DMS114 treated with DMSO at 0.1 percent for 48 hours (cell line): ENCODE measurements around the gene TOMM6.
A peak's percentile ranks its signal among the peaks of the same experiment; 100 is the strongest.
"Not testable (repeated sequence)": the region's sequence is repeated elsewhere in the genome, so short reads cannot be mapped to it uniquely, and the experiment has no call there.

ENCODE experiments used
- DNase-seq: peaks from one replicate; lab custom pipeline; 2025; ENCODE audit not compliant: unreplicated experiment; lab: John Stamatoyannopoulos, UW

Gene TOMM6

DNA sequence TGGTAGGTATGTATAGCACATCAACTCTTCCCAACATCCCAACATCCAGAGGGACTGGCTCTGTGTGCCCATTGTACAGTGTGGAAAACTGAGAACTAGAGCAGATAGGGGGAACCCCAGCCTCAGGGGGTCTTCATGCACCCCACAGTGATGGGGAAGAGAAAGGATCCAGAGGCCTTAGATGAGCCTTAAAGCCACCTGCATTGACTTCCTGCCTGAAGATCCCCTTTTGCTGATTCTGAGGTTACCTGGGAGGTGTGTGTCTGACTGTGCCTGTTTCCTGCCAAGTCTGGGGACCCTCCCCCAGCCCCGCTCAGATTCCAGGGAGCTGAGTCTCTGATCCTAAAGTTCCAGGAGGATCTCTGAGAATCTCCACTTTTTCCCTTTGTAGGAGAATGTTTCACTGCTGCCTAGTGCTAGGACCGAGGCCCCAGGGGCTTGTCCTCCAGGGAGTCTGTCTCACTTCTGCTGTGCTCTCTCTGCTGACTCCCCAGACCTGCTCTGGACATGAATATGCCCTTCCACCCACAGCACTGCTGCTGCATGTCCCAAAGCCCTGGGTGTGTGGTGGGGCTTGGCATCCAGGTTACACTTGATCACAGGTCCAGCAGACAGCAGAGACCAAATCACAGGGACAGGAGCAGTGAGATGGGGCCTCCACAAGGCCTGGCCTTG lies 27.5 kb upstream of the TOMM6 start:
- no peak for DNase-seq

- DNase-seq: no peak
These were observed 24.0 kb upstream of the TOMM6 start for GRCh38 chr6:41763470-41763869.

DNA sequence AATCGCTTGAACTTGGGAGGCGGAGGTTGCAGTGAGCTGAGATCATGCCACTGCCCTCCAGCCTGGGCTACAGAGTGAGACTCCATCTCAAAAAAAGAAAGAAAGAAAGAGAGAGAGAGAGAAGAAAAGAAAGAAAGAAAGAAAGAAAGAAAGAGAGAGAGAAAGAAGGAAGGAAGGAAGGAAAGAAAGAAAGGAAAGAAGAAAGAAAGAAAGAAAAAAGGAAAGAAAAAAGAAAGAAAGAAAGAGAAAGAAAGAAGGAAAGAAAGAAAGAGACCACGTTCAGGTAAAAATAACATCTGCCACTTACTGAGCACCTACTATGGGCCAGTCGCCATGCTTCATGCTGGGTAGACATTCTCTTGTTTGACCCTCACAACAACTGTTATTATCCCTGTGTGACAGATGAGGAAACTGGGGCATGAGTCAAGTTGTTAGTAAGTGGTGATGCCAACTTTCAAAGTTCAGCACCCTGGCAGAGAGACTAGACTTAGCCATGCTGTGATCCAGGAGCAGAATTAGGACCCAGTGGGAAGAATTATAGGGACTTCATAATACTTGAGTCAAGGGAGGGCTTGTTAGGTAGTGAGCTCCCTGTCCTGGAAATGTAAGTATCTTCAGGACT lies 21.3 kb upstream of the TOMM6 start:
- not testable (repeated sequence) for DNase-seq

GRCh38 chr6:41767112-41767833 lies 20.2 kb upstream of the TOMM6 start:
- no peak for DNase-seq

GRCh38 chr6:41768545-41769308 lies 18.8 kb upstream of the TOMM6 start:
- DNase-seq: no peak

GRCh38 chr6:41769376-41769775 lies 18.1 kb upstream of the TOMM6 start:
- DNase-seq: no peak

GRCh38 chr6:41770381-41771057 lies 17.0 kb upstream of the TOMM6 start:
- DNase-seq: no peak

DNA sequence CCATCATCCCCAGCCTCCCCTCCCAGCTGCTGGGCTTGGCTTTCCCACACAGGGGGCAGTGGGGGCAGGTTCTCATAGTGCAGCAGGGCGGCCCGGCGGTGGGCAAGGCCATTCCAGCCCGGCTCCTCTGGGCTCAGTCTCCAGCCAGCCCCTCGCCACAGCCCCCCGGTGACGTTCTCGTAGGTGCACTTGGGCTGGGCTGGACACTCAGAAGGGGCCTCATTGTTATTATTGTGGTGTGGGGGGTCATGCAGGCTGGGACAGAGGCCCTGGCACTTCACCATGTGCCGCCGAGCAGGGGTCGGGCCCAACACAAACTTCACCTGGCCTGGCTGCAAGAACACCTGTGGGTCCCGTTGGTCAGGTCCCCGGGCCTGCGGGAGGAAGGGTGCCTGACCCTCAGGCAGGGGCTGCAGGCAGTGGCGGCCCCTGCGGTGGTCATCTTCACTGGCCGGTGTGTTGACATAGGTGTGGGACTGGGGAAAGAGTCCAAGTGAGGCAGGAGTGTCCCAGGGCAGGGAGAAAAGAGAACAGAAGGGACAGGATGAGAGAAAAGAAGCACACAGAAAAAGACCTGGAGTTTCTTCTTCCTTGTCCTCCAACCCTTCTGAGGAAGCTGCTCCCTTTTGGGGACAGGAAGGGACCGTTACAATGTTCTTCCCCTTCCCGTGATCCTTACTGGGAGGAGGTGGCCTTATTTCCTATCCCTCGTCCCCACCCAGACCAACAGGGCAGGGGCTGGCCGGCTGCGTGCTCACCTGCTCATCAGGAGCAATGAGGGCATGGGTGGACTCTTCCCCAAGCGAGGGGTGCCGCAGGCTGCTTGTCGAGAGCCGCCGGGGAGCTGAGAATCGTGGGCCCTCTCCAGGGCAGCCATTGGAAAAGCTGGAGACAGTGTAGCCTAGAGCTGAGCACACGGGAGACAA lies 16.2 kb upstream of the TOMM6 start:
- no peak for DNase-seq

DNA sequence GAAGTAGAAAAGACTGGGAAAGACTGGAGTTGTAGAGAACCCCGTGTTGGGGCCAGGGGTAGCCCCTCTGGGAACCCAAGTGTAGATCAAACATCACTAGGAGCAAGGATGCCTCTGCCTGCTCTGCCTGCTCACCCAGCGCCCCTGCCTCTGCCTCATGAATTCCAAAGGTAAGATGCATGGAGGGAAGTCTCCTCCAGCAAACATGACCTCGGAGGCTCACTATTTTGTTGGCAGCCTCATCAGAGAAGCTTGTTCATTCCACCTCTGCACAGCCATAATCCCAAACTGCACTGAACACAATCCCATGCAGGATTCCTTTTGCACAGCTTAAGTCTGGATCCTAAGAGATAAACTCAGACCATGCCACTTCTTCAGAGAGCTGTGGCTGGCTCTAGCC lies 12.7 kb upstream of the TOMM6 start:
- no peak for DNase-seq

GRCh38 chr6:41775293-41775882 lies 12.1 kb upstream of the TOMM6 start:
- DNase-seq: no peak

DNA sequence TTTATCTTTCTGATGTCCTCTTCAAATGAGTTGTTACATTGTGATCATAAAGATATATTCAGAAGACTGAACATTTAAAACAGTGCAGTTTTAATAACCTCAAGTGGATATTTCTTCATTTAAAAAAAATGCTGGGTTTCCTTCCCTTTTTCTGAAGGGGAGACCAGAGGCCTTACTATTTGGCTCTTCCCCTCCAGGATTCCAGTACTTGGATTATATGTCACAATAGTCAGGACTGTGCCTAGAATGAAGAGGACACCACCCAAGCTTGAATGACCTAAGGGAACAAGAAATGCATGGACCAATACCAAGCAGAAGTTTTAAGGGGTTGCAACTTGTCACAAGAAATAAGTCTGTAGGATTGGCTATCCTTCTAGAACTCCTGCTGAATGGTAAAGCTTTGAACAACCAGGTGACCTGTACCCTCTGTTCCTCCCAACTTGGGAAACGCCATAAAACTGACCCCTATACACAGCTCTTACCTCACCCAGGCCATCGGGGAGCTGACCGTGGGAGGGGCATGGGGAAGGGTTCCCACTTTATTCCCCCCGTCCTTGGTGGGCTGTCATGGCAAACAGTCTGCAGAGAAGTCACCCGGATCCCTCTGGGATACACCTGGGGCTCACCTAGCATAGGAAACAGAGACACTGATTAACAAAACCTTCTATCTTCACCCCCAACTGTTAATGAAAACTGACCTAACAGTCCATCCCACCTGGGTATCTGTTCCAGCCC lies 9.8 kb upstream of the TOMM6 start:
- no peak for DNase-seq

GRCh38 chr6:41778895-41779294 lies 8.6 kb upstream of the TOMM6 start:
- no peak for DNase-seq

GRCh38 chr6:41779336-41779735 lies 8.2 kb upstream of the TOMM6 start:
- no peak for DNase-seq

DNA sequence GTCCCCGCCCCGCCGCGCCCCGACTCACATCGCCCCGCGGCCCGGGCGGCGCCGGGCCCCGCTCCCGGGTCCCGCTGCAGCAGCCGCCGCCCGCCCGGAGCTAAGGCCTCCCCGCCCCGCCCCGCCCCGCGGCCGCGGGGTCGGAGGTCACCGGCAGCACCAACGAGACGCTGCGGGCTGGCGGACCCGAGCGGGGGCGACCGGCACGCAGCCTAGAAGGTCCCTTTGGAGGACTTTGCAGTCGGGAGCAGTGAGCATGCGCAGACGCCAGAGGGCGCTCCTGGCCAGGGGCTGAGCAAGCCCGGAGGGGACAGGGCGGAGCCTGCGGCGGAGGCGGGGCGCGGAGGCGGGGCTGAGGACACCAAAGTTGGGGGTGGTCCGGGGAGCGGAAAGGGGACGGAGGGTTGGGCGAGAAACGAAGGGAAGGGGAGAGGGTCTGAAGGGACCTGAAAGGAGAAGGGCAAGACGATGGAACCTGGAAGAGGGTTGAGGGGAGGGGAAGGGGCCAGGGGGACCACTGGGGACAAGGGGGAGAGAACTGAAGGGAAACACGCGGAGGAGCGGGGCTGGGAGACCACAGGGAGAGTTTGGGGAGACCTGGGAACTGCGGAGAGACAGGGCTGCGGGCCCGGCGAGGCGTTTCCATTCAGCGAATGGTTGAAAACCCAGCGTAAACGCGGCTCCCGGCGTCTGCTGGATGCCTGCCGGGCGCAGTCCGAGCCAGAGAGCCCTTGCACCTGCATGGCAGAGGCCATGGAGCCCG lies 7.5 kb upstream of the TOMM6 start, which contains the start of gene FRS3:
Gene FRS3, minus strand, starts transcription at position 113 of the 763 bp plus-strand sequence. CDS start 2,913 bp downstream, outside the sequence.
- peak; percentile 91 for DNase-seq

DNA sequence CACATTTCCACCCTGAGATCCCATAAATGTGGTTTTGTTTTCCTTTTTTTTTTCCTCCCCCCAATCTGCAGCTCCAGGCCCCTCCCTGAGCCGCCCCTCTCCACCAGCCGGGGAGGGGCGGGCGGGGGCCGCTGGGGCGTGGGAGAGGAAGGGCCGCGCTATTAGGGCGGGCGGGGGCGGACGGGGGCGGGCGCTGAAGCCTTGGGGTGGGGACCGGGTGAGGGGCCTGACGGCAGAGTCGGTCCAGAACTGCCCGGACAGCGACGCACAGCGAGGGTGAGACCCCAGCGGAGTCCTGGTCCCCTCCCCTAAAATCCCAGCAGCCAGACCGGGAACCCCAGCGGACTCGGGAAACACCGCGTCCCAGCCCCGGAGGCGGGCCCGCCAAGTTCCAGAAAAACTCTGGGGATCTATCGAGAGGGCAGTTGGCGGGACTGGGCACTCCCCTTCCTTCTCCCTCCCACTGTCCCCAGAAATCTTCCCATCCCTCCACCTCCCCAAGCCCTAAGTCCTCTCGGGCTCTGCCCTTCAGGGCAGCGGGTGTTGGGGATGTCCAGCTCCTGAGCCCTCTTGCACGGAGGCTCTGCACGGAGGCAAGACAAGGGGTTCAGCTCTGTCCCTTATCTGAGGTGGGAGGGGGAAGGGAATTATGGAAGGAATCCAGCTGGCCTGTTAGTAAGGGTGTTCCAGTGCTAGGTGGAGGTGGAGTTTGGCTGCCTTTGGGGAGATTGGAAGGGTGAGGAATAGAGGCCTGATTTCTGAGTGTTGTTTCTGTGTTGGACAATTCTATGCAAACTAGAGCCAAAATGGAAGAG lies 6.7 kb upstream of the TOMM6 start, which contains the start of gene PRICKLE4:
Gene PRICKLE4, plus strand, starts transcription at position 232 of the 815 bp plus-strand sequence. CDS start 2,692 bp downstream, outside the sequence.
- DNase-seq: no peak

GRCh38 chr6:41781366-41781730 lies 6.1 kb upstream of the TOMM6 start:
- DNase-seq: no peak
